ENCODE data around the gene TBC1D16.

Gene TBC1D16

DNA sequence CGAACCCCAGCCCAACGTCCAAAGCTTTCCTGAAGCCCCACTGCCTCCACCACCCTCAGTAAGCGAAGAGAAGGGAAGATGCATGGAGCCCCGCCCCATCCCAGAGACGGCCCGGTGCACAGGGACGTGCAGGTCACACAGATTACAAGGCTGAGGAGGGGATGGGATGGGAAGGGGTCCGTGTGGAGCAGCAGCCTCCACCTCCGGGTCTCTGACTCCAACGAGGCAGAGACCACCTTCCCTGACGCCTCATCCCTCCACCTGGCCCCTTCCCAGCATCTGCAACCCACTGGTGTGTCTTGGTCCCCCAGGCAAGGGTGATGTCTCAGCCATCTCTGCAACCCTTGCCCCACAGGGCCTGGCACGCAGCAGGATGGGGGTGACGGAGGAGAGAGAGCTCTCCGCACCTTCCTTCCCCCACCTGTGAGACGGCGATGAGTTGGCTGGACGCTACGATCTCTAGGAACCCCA is 58.5 kb downstream of the TBC1D16 start:
- H3K27ac ChIP-seq (ENCODE audit: low read depth, low read length) = no peak overlapping the region
- H3K9me3 ChIP-seq (ENCODE audit: control insufficient read depth, insufficient read depth, low read depth, low read length) = no peaks in the 10 kb centered on the region
- H3K4me1 ChIP-seq (ENCODE audit: control insufficient read depth, insufficient read depth, low read length) = peaks cover 17% of the 10 kb centered on the region
- H3K9ac ChIP-seq (ENCODE audit: low read length) = no peak overlapping the region
- peaks cover 3% of the 10 kb centered on the region; the same call in 1 of the 2 replicates for H3K36me3 ChIP-seq (ENCODE audit: control insufficient read depth, insufficient read depth, low read length)
- no peak overlapping the region for H3K4me3 ChIP-seq (ENCODE audit: low read depth, low read length)
- no peaks in the 10 kb centered on the region for H3K27me3 ChIP-seq (ENCODE audit: control insufficient read depth, insufficient read depth, low read length)

GRCh38 chr17:79976451-79976850 is 59.2 kb downstream of the TBC1D16 start:
- H3K4me1 ChIP-seq (ENCODE audit: control insufficient read depth, insufficient read depth, low read length) = peaks cover 12% of the 10 kb centered on the region
- no peaks in the 10 kb centered on the region for H3K27me3 ChIP-seq (ENCODE audit: control insufficient read depth, insufficient read depth, low read length)
- no peak overlapping the region for H3K27ac ChIP-seq (ENCODE audit: low read depth, low read length)
- no peak overlapping the region for H3K4me3 ChIP-seq (ENCODE audit: low read depth, low read length)
- no peaks in the 10 kb centered on the region for H3K9me3 ChIP-seq (ENCODE audit: control insufficient read depth, insufficient read depth, low read depth, low read length)
- H3K36me3 ChIP-seq (ENCODE audit: control insufficient read depth, insufficient read depth, low read length) = peaks cover 3% of the 10 kb centered on the region; the same call in 1 of the 2 replicates
- H3K9ac ChIP-seq (ENCODE audit: low read length) = no peak overlapping the region

DNA sequence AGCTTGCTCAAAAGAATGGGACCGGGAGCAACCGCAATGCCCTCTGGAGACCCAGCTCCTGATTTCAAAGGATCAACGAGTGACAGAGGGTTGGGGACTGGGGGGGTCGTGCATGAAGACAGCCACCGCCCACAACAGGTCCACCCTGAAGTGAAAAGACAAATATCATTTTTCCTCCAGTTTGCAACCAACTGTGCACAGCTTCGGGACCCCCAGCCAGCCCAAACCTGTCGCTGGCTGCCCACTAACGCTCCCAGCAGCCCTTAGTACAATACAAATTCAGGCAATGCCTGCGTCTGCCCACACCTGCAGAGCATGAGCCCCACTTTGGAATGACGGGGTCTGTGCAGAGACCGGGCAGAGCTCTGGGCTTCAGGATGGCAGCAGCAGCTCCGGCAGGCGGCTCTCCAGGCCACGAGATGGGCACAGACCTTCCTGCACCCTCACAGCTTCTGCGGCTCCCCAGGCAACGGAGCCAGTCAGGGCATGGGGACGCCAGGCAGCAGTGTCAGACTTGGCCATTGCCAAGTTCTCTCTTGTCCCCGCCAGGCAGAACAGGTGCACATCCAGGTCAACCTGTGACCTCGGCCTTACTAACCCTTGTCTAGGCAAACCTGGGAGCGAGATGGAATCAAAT is 60.1 kb downstream of the TBC1D16 start:
- Histone ChIP-seq H3K27ac (ENCODE audit: low read depth, low read length) (no peak overlapping the region), H3K4me1 (ENCODE audit: control insufficient read depth, insufficient read depth, low read length) (peaks cover 11% of the 10 kb centered on the region), H3K9ac (ENCODE audit: low read length) (no peak overlapping the region), H3K27me3 (ENCODE audit: control insufficient read depth, insufficient read depth, low read length) (no peaks in the 10 kb centered on the region), H3K36me3 (ENCODE audit: control insufficient read depth, insufficient read depth, low read length) (peaks cover 3% of the 10 kb centered on the region; the same call in 1 of the 2 replicates), H3K4me3 (ENCODE audit: low read depth, low read length) (no peak overlapping the region), H3K9me3 (ENCODE audit: control insufficient read depth, insufficient read depth, low read depth, low read length) (no peaks in the 10 kb centered on the region)

GRCh38 chr17:79974566-79975497 is 60.8 kb downstream of the TBC1D16 start:
- Histone ChIP-seq H3K4me1 (ENCODE audit: control insufficient read depth, insufficient read depth, low read length) (peaks cover 14% of the 10 kb centered on the region), H3K9ac (ENCODE audit: low read length) (no peak overlapping the region), H3K4me3 (ENCODE audit: low read depth, low read length) (no peak overlapping the region), H3K27me3 (ENCODE audit: control insufficient read depth, insufficient read depth, low read length) (no peaks in the 10 kb centered on the region), H3K27ac (ENCODE audit: low read depth, low read length) (no peak overlapping the region), H3K36me3 (ENCODE audit: control insufficient read depth, insufficient read depth, low read length) (peaks cover 3% of the 10 kb centered on the region; the same call in 1 of the 2 replicates), H3K9me3 (ENCODE audit: control insufficient read depth, insufficient read depth, low read depth, low read length) (no peaks in the 10 kb centered on the region)

GRCh38 chr17:79971651-79972050 is 64.0 kb downstream of the TBC1D16 start:
- H3K27me3 ChIP-seq (ENCODE audit: control insufficient read depth, insufficient read depth, low read length) = no peaks in the 10 kb centered on the region
- no peak overlapping the region for H3K9ac ChIP-seq (ENCODE audit: low read length)
- no peak overlapping the region for H3K4me3 ChIP-seq (ENCODE audit: low read depth, low read length)
- H3K4me1 ChIP-seq (ENCODE audit: control insufficient read depth, insufficient read depth, low read length) = peaks cover 10% of the 10 kb centered on the region
- no peaks in the 10 kb centered on the region for H3K9me3 ChIP-seq (ENCODE audit: control insufficient read depth, insufficient read depth, low read depth, low read length)
- H3K27ac ChIP-seq (ENCODE audit: low read depth, low read length) = no peak overlapping the region
- H3K36me3 ChIP-seq (ENCODE audit: control insufficient read depth, insufficient read depth, low read length) = peaks cover 3% of the 10 kb centered on the region; the same call in 1 of the 2 replicates

DNA sequence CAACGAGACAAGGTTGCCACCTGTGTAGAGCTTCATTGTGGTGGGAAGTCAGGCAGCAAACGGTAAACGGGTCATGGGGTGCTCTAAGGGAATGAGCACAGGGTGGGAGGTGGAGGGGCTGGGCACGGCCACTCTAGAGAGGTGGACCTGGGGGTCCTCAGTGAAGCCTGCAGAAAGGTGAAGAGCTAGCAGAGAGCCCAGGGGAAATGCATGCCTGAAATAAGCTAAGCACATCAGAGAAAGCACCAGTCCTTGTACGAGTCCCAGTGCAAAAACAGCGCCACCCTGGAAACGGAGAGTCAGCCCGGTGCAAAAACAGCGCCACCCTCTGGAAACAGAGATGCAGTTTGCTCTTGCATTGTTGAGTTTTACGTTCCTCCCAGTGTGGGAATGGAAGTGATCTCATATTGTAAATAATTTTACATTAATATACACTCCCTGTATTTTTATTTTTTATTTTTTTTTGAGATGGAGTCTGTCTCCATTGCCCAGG is 65.0 kb downstream of the TBC1D16 start:
- no peak overlapping the region for H3K9ac ChIP-seq (ENCODE audit: low read length)
- H3K27me3 ChIP-seq (ENCODE audit: control insufficient read depth, insufficient read depth, low read length) = no peaks in the 10 kb centered on the region
- H3K9me3 ChIP-seq (ENCODE audit: control insufficient read depth, insufficient read depth, low read depth, low read length) = no peaks in the 10 kb centered on the region
- H3K4me1 ChIP-seq (ENCODE audit: control insufficient read depth, insufficient read depth, low read length) = peaks cover 10% of the 10 kb centered on the region
- H3K27ac ChIP-seq (ENCODE audit: low read depth, low read length) = no peak overlapping the region
- H3K36me3 ChIP-seq (ENCODE audit: control insufficient read depth, insufficient read depth, low read length) = peaks cover 3% of the 10 kb centered on the region; the same call in 1 of the 2 replicates
- no peak overlapping the region for H3K4me3 ChIP-seq (ENCODE audit: low read depth, low read length)

GRCh38 chr17:79969906-79970305 is 65.8 kb downstream of the TBC1D16 start:
- no peaks in the 10 kb centered on the region for H3K9me3 ChIP-seq (ENCODE audit: control insufficient read depth, insufficient read depth, low read depth, low read length)
- peaks cover 3% of the 10 kb centered on the region; the same call in 1 of the 2 replicates for H3K36me3 ChIP-seq (ENCODE audit: control insufficient read depth, insufficient read depth, low read length)

GRCh38 chr17:79968116-79968515 is 67.6 kb downstream of the TBC1D16 start:
- Histone ChIP-seq H3K27me3 (ENCODE audit: control insufficient read depth, insufficient read depth, low read length) (no peaks in the 10 kb centered on the region), H3K27ac (ENCODE audit: low read depth, low read length) (no peak overlapping the region), H3K9me3 (ENCODE audit: control insufficient read depth, insufficient read depth, low read depth, low read length) (peaks cover 4% of the 10 kb centered on the region; the same call in 1 of the 2 replicates), H3K4me1 (ENCODE audit: control insufficient read depth, insufficient read depth, low read length) (peaks cover 3% of the 10 kb centered on the region; the same call in 1 of the 2 replicates), H3K9ac (ENCODE audit: low read length) (no peak overlapping the region), H3K36me3 (ENCODE audit: control insufficient read depth, insufficient read depth, low read length) (peaks cover 3% of the 10 kb centered on the region; the same call in 1 of the 2 replicates), H3K4me3 (ENCODE audit: low read depth, low read length) (no peak overlapping the region)

More at GRCh38 chr17:79969906-79970305, 65.8 kb downstream of the TBC1D16 start:
- Histone ChIP-seq H3K27ac (ENCODE audit: low read depth, low read length) (no peak overlapping the region), H3K27me3 (ENCODE audit: control insufficient read depth, insufficient read depth, low read length) (no peaks in the 10 kb centered on the region), H3K9ac (ENCODE audit: low read length) (no peak overlapping the region), H3K4me3 (ENCODE audit: low read depth, low read length) (no peak overlapping the region), H3K4me1 (ENCODE audit: control insufficient read depth, insufficient read depth, low read length) (peaks cover 10% of the 10 kb centered on the region)

GRCh38 chr17:79966681-79967080 is 69.0 kb downstream of the TBC1D16 start:
- no peak overlapping the region for H3K27ac ChIP-seq (ENCODE audit: low read depth, low read length)
- no peaks in the 10 kb centered on the region for H3K36me3 ChIP-seq (ENCODE audit: control insufficient read depth, insufficient read depth, low read length)
- no peak overlapping the region for H3K9ac ChIP-seq (ENCODE audit: low read length)
- H3K4me3 ChIP-seq (ENCODE audit: low read depth, low read length) = no peak overlapping the region
- peaks cover 3% of the 10 kb centered on the region; the same call in 1 of the 2 replicates for H3K4me1 ChIP-seq (ENCODE audit: control insufficient read depth, insufficient read depth, low read length)
- peaks cover 4% of the 10 kb centered on the region; the same call in 1 of the 2 replicates for H3K9me3 ChIP-seq (ENCODE audit: control insufficient read depth, insufficient read depth, low read depth, low read length)
- H3K27me3 ChIP-seq (ENCODE audit: control insufficient read depth, insufficient read depth, low read length) = no peaks in the 10 kb centered on the region

GRCh38 chr17:79965806-79966205 is 69.9 kb downstream of the TBC1D16 start:
- Histone ChIP-seq H3K9ac (ENCODE audit: low read length) (no peak overlapping the region), H3K36me3 (ENCODE audit: control insufficient read depth, insufficient read depth, low read length) (no peaks in the 10 kb centered on the region), H3K4me1 (ENCODE audit: control insufficient read depth, insufficient read depth, low read length) (peaks cover 3% of the 10 kb centered on the region; the same call in 1 of the 2 replicates), H3K27ac (ENCODE audit: low read depth, low read length) (no peak overlapping the region), H3K27me3 (ENCODE audit: control insufficient read depth, insufficient read depth, low read length) (no peaks in the 10 kb centered on the region), H3K9me3 (ENCODE audit: control insufficient read depth, insufficient read depth, low read depth, low read length) (peaks cover 13% of the 10 kb centered on the region), H3K4me3 (ENCODE audit: low read depth, low read length) (no peak overlapping the region)
